Adrenal gland (tissue), 12 donors: Measurements from ENCODE around the gene SPAG7. TPM values are rescaled to one million over a fixed set of nuclear protein-coding genes. Genes with fewer than 3 reads are reported as not detected.

ENCODE experiments used
- DNase-seq, 7 donors: peaks; one replicate each; pipeline ENCODE4 v3.0.0-alpha.2; 2019 to 2020
- H3K27ac ChIP-seq, 5 donors: fragments of 200-600 bp; sonication (generic) in 4 of 5; 1 replicate in 3 of 5; 2 replicates in 2 of 5; pipeline versions ENCODE4 v1.5.1 to v1.8.0; 2016 to 2020; ENCODE audit warnings: mild to moderate bottlenecking in 1 of 5
- H3K27me3 ChIP-seq: fragments of 200-600 bp; 2 replicates; pipeline ENCODE4 v1.8.0; 2021
- H3K36me3 ChIP-seq, 2 donors: fragments of 200-600 bp; replicated peaks in 1 of 2; 1 replicate in 1 of 2; 2 replicates in 1 of 2; pipeline versions ENCODE4 v1.5.1 to v1.8.0; 2018 to 2022
- H3K4me1 ChIP-seq, 2 donors: fragments of 200-600 bp; replicated peaks in 1 of 2; 1 replicate in 1 of 2; 2 replicates in 1 of 2; pipeline versions ENCODE4 v1.5.1 to v1.8.0; 2018 to 2021
- H3K4me3 ChIP-seq, 4 donors: fragments of 200-600 bp; sonication (generic) in 3 of 4; one replicate each; pipeline ENCODE4 v1.5.1; 2016 to 2018
- H3K9me3 ChIP-seq, 3 donors: fragments of 200-600 bp; sonication (generic) in 1 of 3; replicated peaks in 1 of 3; 1 replicate in 2 of 3; 2 replicates in 1 of 3; pipeline versions ENCODE4 v1.5.1 to v1.8.0; 2016 to 2021
- POLR2A ChIP-seq, 2 donors: fragments of 450-650 bp; IDR thresholded peaks; one replicate each; pipeline ENCODE4 v1.6.1; 2017; ENCODE audit warnings: antibody characterized with exemption in 2 of 2, mild to moderate bottlenecking in 2 of 2, moderate library complexity in 1 of 2
- WGBS, 4 donors: extraction: QIAGEN DNeasy Blood & Tissue Kit in 2 of 4; methylation state at CpG; one replicate each; pipeline versions ENCODE4 v1.1.5 to v1.1.7; 2013 to 2017; 5-methylcytosine and 5-hydroxymethylcytosine counted together
- intact Hi-C, 2 donors: fragments of 100-400 bp; cut with DNase I; formaldehyde crosslinking; loops; one replicate each; pipeline versions ENCODE4 v1.14.1 to v1.15.0; 2022 to 2023
- polyA plus RNA-seq, 3 donors: library from polyadenylated mRNA; stranded (reverse); fragments of 200-250 nt in 2 of 3; fragments of 350-450 nt in 1 of 3; fragmentation: Illumina TruSeq in 1 of 3; extraction: RNeasy Lipid Tissue Mini Kit (QIAGEN cat#74804) in 1 of 3; gene quantifications; one replicate each; pipeline ENCODE4 v1.2.3, GENCODE V29; 2013 to 2014
- total RNA-seq, 9 donors: library from RNA; depleted of rRNA in 4 of 9; stranded (reverse); fragments of >200 nt in 4 of 9; fragments of 120-200 nt in 1 of 9; fragmentation: NEBNext Ultra II Directional in 1 of 9; extraction: Animal tissue kit (Norgen Biotek cat#: 25700) in 1 of 9; gene quantifications; one replicate each; pipeline versions ENCODE4 v1.1.0 to v1.2.4, GENCODE V29; 2013 to 2023
- TF ChIP-seq, protein P1 (sequence below), 6 experiments: fragments of 450-650 bp in 4 of 6; fragments of 200-600 bp in 2 of 6; sonication (generic) in 1 of 6; IDR thresholded peaks; 1 replicate in 5 of 6; 2 replicates in 1 of 6; pipeline versions ENCODE4 v1.5.1 to v1.8.0; 2016 to 2021; ENCODE audit warnings: antibody characterized with exemption in 6 of 6, mild to moderate bottlenecking in 2 of 6, moderate library complexity in 1 of 6
- donor health status: healthy with polysubstance abuse.
- donor health status: Bipolar disorder and iron deficiency.
- donor health status: DM: yes; HTN: yes; CAD: no.
- donor health status: DM: no; HTN: no; CAD: no.
- donor health status: DM: no; HTN: no; CAD: no.
- donor health status: DM: yes; HTN: yes; CAD: no.

Gene SPAG7
- total and polyA plus RNA-seq, 12 donors: 44.3 to 120 (median 73.5) TPM

DNA sequence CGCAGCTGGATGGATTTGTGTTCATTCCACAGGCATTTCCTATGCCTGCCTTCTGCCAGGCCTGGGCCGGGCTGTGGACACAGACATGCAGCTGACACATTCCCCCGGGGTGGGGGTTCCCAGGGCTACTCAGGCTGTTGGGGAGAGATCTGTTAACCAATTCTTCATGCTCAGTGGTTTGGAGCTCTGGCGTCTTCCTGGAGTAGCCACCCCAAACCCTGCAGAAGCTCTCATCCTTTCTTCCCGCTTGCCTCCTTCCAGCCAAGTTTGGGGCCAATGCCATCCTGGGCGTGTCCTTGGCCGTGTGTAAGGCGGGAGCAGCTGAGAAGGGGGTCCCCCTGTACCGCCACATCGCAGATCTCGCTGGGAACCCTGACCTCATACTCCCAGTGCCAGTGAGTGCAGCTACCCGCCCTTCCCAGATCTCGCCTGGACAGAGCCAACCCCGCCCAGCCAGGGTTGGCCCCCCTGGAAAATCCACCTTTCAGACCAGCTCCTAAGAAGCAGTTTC is 14.1 kb downstream of the SPAG7 start:
- Histone ChIP-seq H3K4me3 (no peak overlapping the region), H3K4me1 (peaks cover 12 to 13% of the 10 kb centered on the region in 2 donors), H3K9me3 (no peaks in the 10 kb centered on the region), H3K27ac (no peak overlapping the region), H3K36me3 (no peaks in the 10 kb centered on the region), H3K27me3 (no peaks in the 10 kb centered on the region)
- 76 to 80% (median 76%) methylated on average over 14 of the region's 14 CpGs for WGBS, 4 donors
- DNase-seq: no peak
- intact Hi-C loops: no loop called here
- TF ChIP-seq POLR2A (IDR thresholded peaks at IDR 0.05): no peak
- TF ChIP-seq, protein P1, sequence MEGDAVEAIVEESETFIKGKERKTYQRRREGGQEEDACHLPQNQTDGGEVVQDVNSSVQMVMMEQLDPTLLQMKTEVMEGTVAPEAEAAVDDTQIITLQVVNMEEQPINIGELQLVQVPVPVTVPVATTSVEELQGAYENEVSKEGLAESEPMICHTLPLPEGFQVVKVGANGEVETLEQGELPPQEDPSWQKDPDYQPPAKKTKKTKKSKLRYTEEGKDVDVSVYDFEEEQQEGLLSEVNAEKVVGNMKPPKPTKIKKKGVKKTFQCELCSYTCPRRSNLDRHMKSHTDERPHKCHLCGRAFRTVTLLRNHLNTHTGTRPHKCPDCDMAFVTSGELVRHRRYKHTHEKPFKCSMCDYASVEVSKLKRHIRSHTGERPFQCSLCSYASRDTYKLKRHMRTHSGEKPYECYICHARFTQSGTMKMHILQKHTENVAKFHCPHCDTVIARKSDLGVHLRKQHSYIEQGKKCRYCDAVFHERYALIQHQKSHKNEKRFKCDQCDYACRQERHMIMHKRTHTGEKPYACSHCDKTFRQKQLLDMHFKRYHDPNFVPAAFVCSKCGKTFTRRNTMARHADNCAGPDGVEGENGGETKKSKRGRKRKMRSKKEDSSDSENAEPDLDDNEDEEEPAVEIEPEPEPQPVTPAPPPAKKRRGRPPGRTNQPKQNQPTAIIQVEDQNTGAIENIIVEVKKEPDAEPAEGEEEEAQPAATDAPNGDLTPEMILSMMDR (IDR thresholded peaks at IDR 0.05): no peak

- TF ChIP-seq POLR2A (IDR thresholded peaks at IDR 0.05): no peak
- TF ChIP-seq, protein P1 (IDR thresholded peaks at IDR 0.05): no peak
- WGBS, 4 donors: 76 to 87% (median 77%) methylated on average over 3 of the region's 3 CpGs
- Histone ChIP-seq H3K4me3 (no peak overlapping the region), H3K4me1 (peaks cover 13 to 18% of the 10 kb centered on the region in 2 donors), H3K9me3 (no peaks in the 10 kb centered on the region), H3K27me3 (no peaks in the 10 kb centered on the region), H3K27ac (no peak overlapping the region), H3K36me3 (peaks cover 0 to 3% of the 10 kb centered on the region in 2 donors)
- intact Hi-C loops: no loop called here
- no peak for DNase-seq
Observed at GRCh38 chr17:4951486-4951885, 16.1 kb downstream of the SPAG7 start.

- H3K4me3 ChIP-seq: peak within 1 kb of the TSS in 2 of 4 donors; percentile 85 to 98
- intact Hi-C loops: no loop called here
- no peaks in the 10 kb centered on the region for H3K9me3 ChIP-seq
- H3K27ac ChIP-seq: peak within 1 kb of the TSS in 4 of 5 donors; percentile 92 to 99 (median 98)
- DNase-seq: peak in 1 of 7 donors; percentile 42
- H3K36me3 ChIP-seq: peaks cover 0 to 10% of the 10 kb centered on the region in 2 donors
- H3K27me3 ChIP-seq: no peaks in the 10 kb centered on the region
- 42 to 53% (median 48%) methylated on average over 7 of the region's 7 CpGs for WGBS, 4 donors
- no peak for TF ChIP-seq POLR2A (IDR thresholded peaks at IDR 0.05)
- TF ChIP-seq, protein P1 (IDR thresholded peaks at IDR 0.05): no peak
- H3K4me1 ChIP-seq: peaks cover 18 to 25% of the 10 kb centered on the region in 2 donors
Observed at GRCh38 chr17:4950746-4951204, 16.8 kb downstream of the SPAG7 start, which contains the start of gene ENO3. TSS of gene ENO3 (plus strand) at chr17:4951119. CDS start at chr17:4951830, 711 bp downstream.

GRCh38 chr17:4950075-4950745 is 17.4 kb downstream of the SPAG7 start:
- intact Hi-C loops: no loop called here
- peak; percentile 22 to 39 for TF ChIP-seq POLR2A (IDR thresholded peaks at IDR 0.05)
- TF ChIP-seq, protein P1 (IDR thresholded peaks at IDR 0.05): no peak

More at GRCh38 chr17:4950075-4950745, 17.4 kb downstream of the SPAG7 start:
- WGBS, 4 donors: 0 to 12% (median 6%) methylated on average over 9 to 52 of the region's 52 CpGs
- H3K4me3 ChIP-seq: peak overlapping the region in 2 of 4 donors; percentile 85 to 98
- no peaks in the 10 kb centered on the region for H3K9me3 ChIP-seq
- H3K27me3 ChIP-seq: no peaks in the 10 kb centered on the region
- H3K4me1 ChIP-seq: peaks cover 24 to 31% of the 10 kb centered on the region in 2 donors
- peak overlapping the region in 4 of 5 donors; percentile 92 to 99 (median 98) for H3K27ac ChIP-seq
- DNase-seq: peak; percentile 59 to 87 (median 81)
- H3K36me3 ChIP-seq: peaks cover 0 to 16% of the 10 kb centered on the region in 2 donors
